GM19438 (cell line): Measurements from ENCODE around the gene ADAM33.

Source experiments
- ATAC-seq: cut with Tn5 transposase; IDR thresholded peaks from one replicate; pipeline ENCODE4 v1.9.1; 2021; ENCODE audit warnings: low read depth; ENCODE audit not compliant: unreplicated experiment

The ADAM33 gene

GRCh38 chr20:3691306-3691705 lies 9.5 kb upstream of the ADAM33 start:
- ATAC-seq, result no peak

GRCh38 chr20:3690413-3690812 lies 8.6 kb upstream of the ADAM33 start:
- no peak for ATAC-seq

DNA sequence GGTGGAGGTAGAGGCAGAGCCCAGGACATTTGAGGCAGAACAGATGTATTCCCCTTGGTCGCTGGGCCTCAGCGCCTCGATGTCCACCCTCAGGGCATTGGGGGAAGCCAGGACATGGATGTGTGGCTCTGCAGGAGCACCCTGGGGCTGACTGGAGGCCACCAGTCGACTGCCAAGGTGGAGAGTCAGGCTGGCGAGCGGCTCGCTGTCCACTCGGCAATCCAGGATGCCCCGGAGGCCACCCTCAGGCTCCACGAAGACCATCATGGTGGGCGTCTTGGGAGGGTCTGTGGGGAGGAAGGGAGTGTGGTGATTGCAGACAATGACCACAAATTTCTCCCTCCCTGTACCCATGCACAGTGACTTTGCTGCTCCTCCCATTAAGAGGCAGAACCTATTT lies 8.2 kb upstream of the ADAM33 start:
- no peak for ATAC-seq

- ATAC-seq, result no peak
These were observed 5.8 kb upstream of the ADAM33 start for GRCh38 chr20:3687655-3688054.

DNA sequence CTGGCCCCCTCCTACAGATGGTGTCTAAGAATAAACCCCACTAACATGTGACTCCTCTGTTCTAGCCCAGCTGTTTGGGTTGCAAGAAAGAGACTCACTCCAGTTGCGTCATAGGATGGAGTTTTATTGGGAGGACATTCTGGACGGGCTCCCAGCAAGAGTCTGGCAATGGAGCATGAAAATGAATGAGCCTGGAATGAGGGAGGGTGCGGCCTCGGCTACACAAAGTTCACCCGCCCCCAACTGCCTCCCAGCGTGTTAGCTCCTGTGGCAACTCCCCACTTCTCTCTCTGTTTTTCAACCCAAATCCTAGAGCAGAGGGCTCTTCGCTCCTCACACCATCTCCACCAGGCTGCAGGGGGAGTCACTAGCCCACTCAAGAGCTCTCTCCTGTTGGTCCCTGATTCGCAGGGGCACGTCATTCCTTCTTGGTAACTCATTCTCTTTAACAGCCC lies 5.1 kb upstream of the ADAM33 start:
- no peak for ATAC-seq

GRCh38 chr20:3686421-3686820 lies 4.6 kb upstream of the ADAM33 start:
- ATAC-seq, result no peak

DNA sequence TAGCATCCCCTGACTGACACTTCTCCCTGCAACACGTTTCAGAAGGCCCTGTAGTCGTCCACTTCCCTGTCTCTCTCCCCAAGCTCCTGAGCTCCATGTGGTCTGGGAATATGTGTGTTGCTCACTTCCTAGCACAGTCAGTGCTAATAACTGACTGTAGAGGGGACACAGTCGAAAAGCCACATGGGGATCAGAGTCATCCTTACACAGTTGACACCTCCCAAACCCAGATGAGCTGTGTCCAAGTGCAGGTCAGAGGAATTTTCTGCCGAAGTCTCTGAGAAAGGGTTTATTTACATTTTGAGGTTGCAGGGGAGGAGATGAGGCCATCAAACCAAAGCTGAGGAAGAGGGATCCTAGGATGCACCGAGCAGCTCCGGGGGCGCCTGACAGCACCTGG lies 3.5 kb upstream of the ADAM33 start:
- ATAC-seq, result no peak

DNA sequence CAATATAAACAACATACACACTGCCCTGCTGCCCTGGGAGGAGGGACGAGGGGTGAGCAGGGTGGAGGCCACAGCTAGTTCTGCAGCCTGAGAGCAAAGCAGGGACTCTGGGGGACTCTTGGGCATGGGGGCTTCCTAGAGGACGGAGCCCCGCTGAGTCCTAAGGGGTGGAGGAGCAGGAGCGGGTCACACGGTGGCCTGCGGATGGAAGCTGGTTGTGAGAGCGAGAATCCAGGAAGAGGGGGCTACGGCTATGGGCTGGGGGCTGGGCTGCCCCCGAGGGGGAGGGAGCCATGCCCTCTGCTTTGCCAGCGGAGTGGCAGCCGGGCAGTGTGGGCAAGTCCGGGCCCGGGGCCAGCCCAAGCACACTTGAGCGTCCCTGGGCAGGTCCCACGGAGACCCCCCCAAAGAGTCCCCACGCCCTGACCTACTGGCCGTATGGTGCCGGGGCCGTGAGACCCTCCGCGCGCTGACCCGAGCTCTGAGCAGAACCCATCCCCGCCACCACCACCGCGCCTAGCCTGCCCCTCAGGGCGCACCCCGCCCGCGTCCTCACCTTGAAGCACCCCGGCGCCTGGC lies 369 bp downstream of the ADAM33 start:
- ATAC-seq, result no peak

GRCh38 chr20:3680701-3681351 lies 984 bp downstream of the ADAM33 start:
- no peak for ATAC-seq

DNA sequence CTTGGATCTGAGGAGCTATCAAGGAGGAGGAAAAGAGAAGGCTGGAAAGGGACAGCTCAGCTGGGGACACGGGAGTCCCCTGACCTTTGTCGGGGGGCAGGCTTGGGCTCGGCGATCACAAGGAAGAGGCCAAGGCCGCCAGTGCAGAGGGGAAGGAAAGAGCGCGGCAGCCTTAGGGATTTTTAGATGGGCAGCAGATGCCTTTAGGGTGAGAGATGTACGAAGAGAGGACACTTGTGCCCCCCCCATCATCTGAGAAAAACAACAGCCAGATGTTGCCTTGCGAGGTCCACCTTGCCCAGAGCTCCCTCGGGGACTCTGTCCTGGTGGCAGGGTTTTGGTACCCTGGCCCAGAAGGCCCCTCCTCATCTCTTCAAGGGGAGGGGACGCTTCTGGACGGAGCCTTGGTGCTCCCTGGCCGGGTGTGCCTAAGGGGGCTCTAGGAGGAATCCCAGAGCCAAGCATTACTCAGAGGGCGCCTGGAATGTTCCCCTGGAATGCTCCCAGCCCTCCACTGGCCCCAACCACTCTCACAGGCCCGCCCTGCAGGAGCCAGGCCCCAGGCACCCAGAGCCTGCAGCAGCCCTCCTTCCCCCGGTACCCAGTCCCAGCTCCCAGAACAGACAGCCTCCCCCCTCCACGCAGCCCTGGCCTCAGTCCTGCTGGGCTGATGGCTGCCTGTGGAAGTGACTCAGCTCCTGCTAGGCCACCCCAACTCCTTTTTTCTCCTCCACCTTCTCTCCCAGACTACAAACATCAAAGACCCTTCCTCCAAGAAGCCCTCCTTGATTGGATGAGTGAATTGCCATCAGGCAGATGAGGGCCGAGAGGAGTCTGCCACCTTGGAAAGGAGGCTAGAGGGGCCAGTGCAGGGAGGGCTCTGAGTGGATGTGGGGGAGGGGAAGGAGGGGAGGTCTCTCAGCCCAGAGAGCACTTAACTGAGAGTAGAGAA lies 1.8 kb downstream of the ADAM33 start:
- no peak for ATAC-seq

DNA sequence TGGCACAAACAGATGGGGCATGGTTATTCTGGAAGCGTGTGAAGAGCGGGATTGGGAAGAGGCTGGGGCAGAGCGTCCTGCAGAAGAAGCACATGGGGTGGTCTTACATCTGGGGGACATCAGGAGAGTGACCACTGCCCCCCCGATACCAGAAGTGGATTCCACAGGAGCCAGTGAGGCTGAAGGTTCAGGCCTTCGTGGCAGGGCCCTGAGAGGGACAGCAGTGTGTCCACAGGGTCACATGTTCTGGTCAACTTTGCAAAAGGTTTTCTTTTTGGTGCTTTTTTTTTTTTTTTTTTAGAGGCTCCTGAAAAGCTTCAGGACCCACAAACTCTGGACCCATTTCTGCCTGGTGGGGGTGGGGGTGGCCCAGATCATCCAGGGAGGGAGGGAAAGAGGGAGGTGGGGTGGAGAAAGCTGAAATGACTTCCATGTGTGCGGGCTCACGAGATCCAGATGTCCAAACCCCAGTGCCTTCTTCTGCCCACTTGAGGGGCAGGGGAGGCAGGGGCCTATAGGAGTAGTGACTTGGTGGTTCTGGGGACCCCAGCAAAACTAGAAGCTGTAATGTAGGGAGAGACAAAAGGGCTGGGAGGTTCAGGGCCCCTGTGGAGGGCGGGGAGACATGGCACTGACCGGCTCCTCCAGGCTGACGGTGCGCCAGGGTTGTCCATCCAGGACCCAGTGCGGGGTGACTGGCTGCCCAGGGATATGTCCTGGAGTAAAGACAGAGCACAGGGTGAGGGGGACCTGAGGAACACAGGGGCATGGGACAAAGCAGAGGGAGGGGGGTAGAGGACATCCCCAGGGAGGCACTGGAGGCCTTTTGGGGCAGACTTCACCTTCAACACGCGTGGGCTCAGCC lies 2.7 kb downstream of the ADAM33 start:
- no peak for ATAC-seq

GRCh38 chr20:3678198-3678597 lies 3.6 kb downstream of the ADAM33 start:
- ATAC-seq, result no peak

DNA sequence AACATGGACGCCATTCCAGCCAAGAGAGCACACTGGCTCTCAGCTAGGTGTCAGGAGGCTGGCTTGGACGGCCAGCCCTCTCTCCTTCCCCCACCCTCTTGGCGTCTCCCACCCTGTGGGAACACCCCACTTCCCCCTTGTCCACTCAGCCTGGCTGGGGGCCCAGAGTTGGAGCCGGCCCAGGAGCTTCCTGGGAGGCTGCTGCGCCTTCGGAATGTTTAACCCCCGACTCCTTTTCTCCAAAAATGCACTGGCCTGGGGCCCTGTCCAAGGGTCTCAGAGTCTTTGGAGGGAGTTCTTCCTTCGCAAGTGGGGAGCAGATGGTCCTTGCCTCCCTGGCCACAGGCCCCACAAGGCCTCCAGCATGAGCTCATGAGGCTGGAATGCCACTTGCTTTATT lies 4.1 kb downstream of the ADAM33 start:
- no peak for ATAC-seq

DNA sequence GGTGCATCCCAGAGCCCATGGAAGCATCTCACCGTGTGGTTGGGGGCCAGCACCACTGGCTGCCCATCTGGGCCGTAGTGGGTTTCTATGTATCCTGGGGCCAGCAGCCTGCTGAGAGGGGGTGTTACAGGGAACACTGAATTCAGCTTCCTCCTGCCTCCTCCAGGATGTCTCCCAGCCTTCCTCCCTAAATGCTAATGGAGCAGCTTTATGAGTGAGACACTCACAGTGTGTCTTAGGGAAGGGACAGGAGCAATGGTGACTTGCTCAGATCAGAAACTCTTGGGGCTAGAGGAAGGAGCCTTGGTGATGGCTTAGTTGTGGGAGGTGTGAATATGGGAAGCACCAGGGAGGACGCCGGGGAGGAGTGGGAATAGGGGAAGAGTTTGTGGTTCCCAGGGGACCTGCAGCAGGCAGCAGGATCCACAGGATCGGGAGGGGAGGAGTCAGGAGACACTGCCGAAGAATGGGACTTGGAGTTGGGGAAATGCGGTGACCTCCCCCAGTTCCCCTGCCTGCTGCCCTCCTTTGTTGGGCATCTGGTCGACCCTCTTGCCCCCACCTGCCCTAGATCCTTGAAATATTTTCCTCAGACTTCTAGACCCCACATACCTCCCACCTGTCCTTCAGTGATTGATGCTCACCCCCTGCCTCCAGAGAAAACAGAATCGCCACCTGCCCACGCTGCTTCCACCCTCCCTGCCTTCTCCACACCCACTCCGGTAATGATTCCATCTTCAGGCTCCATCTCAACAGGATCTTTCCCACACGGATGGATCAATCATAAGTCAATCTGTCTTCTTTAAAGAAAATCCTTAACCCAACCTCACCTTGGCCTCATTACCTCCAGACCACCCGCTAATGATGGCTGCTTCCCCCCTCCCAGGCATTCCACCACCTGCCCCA lies 6.6 kb downstream of the ADAM33 start:
- ATAC-seq, result no peak

DNA sequence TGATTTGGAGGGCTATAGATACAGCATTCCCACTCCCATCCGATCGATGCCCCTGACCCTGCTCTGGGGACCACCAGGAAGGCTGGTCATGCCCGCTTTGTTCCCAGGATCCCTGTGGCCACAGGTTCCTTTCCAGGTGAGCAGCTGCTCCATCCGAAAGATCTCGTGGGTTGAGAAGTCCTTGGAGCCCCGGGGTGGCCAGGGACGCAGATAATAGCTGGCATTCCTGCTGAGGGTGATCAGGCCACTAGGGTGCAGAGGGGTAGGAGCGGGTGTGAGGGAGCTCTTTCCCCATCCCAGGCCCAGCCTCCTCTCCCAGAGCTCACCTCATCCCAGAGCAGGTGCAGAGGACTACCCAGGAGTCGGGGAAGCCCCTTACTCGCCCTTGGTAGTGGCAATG lies 7.4 kb downstream of the ADAM33 start:
- no peak for ATAC-seq

DNA sequence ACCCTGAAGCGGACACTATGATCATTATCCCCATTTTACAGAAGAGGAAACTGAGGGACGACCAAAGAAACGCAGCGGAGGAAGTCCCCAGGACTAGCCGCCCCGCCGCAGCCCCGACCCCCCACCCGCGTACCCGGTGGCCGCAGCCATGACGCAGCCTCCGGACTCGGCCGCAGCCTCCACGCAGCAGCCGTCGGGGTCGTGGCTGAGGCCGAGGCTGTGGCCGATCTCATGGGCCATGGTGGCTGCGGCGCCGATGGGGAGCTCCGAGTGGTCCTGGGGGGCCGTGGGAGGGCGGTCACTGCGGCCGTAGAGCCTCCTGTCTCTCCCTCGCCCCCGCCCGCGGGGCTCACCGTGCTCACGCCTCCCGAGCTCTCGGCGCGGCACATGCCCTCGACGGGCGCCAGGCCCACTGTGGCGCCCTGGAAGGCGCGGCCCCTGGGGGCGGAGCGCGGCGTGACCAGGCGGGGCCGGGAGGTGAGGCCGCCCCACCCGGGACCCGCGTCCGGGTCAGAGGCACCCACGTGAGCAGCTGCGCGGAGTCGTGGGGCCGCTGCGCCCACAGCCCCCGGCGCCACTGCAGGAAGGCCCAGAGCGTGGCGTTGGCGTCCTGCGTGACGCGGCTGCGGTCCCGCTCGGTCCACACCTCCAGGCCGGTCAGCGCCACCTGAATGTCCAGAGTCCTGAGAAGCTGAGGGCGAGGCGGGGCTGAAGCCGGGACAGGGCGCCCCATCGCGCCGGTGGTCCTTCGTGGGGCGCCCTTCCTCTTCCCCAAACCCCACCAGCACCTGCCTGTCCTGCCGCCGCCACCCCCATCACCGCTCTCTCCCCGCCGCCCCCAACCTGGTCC lies 8.4 kb downstream of the ADAM33 start:
- ATAC-seq, result no peak

DNA sequence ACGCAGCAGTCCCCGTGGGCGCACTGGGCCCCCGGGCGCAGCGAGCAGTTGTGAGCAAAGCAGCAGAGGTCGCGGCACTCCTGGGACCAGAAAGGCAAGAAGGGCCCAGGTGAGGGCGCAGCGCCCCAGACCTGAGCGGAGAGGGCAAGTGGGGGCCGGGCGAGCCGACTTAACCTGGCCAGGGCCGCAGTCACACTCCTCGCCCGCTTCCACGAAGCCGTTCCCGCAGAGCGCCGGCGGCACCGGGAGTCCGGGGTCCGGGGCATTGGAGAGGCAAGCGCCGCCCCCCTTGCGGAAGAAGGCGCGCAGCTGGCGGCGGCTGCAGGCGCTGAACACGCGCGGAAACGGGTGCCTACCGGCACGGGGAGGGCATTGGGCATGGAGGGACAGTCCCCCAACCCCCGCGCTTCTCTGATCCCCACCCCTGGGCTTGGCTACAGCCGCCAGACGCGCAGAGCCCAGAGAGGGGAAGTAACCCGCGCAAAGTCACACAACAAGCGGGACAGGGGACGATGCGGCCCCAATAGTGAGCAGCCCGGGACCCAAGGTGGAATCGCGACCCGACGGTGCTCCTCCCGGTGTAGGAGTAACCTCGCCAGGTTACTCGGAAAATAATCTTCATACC lies 9.2 kb downstream of the ADAM33 start:
- ATAC-seq, result no peak

GRCh38 chr20:3671986-3672546 lies 9.7 kb downstream of the ADAM33 start:
- no peak for ATAC-seq
